ENCODE data around the gene FZD4. TPM values are rescaled to one million over a fixed set of nuclear protein-coding genes. Genes with fewer than 3 reads are reported as not detected.
"Not testable (repeated sequence)": the region's sequence is repeated elsewhere in the genome, so short reads cannot be mapped to it uniquely, and the experiment has no call there.

The FZD4 gene
- total RNA-seq, 1 experiment from 2014 or later: 6.8 TPM

- DNase-seq (ENCODE audit: low read depth): no peak
Observed at GRCh38 chr11:86977441-86978050, 22.4 kb upstream of the FZD4 start.

GRCh38 chr11:86972734-86973133, 17.5 kb upstream of the FZD4 start:
- DNase-seq (ENCODE audit: low read depth): no peak

GRCh38 chr11:86969258-86969657, 14.1 kb upstream of the FZD4 start:
- no peak for DNase-seq (ENCODE audit: low read depth)

GRCh38 chr11:86967601-86968000, 12.4 kb upstream of the FZD4 start:
- not testable (repeated sequence) for DNase-seq (ENCODE audit: low read depth)

DNA sequence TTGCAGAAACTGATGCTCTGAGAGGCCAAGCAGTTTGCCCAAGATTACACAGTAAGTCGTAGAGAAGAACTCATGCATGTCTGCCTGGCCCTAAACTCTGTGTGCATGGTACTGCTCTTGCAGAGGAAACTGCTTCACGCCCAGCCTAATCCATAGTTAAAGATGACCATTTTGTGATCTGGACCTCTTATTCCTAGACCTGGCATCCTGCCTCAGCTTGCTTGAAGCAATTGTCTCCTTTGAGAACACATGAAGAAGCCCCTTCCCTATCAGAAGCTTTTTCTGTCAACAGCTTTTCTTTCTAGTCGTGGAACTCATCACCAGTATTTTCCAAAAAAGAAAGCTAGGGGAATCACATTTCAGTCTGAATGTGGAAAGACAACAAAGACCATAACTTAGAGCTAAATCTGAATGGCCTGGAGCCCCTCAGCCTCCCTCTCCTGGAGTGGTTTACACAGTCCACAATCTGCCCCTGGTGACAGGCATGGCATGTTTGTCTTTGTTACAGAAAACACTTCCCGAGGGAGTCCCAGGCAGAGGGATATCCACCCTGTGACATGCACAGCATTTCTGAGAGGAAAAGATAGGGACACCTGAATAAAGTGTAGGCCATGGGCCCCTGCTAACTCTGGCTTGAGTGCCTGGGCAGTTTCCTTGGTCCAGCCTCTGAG, 2.9 kb upstream of the FZD4 start:
- DNase-seq (ENCODE audit: low read depth): no peak

GRCh38 chr11:86956905-86957195, 1.7 kb upstream of the FZD4 start:
- DNase-seq (ENCODE audit: low read depth): no peak

- DNase-seq (ENCODE audit: low read depth): no peak
Observed at GRCh38 chr11:86955111-86955360, 159 bp downstream of the FZD4 start.

- peak; percentile 39 for DNase-seq (ENCODE audit: low read depth)
Observed at GRCh38 chr11:86954269-86955110, 705 bp downstream of the FZD4 start.

GRCh38 chr11:86952221-86952875, 2.8 kb downstream of the FZD4 start:
- DNase-seq (ENCODE audit: low read depth): no peak

- no peak for DNase-seq (ENCODE audit: low read depth)
Observed at GRCh38 chr11:86951706-86952105, 3.5 kb downstream of the FZD4 start.

DNA sequence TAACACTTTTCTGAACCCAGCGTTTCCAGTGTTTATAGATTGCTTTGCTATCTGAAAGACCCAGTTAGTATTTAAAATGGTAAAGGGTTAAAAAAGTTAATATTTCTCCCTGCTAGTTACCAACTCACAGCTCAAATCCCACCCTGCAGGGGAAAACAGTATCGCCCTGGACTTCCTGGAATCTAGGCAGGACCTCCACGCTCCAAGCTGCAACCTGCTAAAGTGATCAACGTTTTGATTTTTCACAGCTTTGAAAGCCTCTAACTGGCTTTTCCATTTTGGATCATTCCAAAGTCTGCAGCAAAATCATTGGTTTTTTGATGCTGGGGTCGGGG, 4.6 kb downstream of the FZD4 start:
- no peak for DNase-seq (ENCODE audit: low read depth)

GRCh38 chr11:86949995-86950660, 5.1 kb downstream of the FZD4 start:
- peak; percentile 24 for DNase-seq (ENCODE audit: low read depth)

DNA sequence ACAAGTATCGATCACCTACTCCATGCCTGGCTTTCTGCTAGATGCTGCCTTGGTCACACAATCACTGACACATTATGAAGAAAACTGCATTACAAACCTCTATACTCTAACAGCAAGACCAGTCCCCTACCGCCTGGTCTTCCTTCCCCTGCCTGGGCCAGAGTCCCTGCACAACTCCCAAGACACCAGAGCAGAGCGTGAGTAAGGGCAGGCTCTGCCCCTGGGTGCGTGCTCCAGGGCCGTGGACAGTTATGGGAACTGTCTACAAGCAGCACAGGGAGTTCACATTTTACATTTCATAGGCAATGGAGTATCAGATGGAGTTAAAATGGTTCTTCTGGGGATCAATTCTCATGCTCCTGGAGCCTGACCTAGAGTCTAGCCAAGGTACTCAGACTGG, 6.5 kb downstream of the FZD4 start:
- no peak for DNase-seq (ENCODE audit: low read depth)

GRCh38 chr11:86947541-86947940, 7.7 kb downstream of the FZD4 start:
- peak; percentile 64 for DNase-seq (ENCODE audit: low read depth)

- DNase-seq (ENCODE audit: low read depth): not testable (repeated sequence)
Observed at GRCh38 chr11:86943505-86943904, 11.7 kb downstream of the FZD4 start.

GRCh38 chr11:86941871-86942599, 13.2 kb downstream of the FZD4 start:
- no peak for DNase-seq (ENCODE audit: low read depth)

DNA sequence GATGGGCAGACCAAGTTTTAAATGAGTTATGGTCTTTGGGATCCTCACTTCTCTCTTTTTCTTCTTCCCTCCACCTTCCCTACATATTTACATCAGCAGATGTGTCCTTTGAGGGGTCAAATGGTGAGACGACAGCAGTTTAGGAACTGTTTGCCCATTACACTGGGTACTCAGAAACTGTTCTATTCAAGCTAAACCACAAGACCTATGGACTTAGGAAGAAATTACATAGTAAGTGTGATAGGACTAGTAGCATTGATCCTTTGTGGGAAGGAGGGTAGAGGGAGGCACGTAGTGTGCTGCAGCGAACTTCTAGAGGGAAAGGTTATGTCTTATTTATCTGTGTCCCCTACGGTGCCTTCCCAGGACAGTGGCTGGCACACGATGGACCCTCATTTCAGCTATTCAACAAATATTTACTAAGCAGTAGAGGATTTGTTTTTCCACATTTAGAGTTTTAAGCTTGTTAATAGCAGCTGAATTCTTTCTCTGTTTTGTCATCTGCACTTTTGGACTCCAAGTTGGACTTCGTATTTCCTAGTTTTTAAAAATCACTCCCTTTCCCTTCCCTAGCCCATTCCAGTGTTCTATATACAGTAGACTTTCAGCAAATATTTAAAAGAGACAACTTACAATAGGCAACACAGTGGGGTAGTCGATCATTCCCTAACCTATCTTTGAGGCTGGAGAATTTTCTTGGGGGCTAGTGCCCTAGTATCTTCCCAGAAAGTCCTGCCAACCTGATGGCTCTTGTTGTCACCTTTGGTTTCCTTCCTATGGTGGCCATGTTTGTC, 13.9 kb downstream of the FZD4 start:
- DNase-seq (ENCODE audit: low read depth): no peak

DNA sequence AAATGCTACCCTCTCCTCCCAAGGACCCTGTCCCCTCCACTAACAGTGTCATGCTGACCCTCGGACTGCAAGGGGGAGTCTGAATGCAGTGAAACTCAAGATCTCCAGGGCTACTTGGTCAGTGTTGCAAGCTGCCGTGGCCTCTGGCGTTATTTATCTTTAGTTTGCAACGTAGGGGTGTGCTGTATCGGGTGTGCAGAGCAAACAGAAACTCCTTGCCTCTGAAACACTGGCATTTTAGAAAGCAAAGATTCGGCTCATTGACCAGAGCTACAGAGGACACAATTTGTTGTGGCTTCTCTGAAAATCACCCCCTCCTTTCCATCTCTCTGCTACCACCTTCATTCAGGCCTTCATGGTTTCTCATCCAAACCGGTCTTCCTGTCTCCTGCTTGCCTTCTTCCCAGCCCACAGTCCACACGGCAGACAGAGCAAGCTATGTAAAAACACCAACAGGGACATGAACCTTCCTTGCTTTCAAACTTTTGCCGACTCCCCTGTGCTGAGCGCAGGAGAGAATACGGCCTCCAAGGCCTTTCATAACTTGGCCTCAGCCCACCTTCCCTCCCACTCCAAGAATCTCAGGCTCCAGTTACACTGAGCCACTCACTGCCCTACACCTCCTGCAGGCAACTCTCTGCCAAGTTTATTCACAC, 14.9 kb downstream of the FZD4 start:
- DNase-seq (ENCODE audit: low read depth): no peak

DNA sequence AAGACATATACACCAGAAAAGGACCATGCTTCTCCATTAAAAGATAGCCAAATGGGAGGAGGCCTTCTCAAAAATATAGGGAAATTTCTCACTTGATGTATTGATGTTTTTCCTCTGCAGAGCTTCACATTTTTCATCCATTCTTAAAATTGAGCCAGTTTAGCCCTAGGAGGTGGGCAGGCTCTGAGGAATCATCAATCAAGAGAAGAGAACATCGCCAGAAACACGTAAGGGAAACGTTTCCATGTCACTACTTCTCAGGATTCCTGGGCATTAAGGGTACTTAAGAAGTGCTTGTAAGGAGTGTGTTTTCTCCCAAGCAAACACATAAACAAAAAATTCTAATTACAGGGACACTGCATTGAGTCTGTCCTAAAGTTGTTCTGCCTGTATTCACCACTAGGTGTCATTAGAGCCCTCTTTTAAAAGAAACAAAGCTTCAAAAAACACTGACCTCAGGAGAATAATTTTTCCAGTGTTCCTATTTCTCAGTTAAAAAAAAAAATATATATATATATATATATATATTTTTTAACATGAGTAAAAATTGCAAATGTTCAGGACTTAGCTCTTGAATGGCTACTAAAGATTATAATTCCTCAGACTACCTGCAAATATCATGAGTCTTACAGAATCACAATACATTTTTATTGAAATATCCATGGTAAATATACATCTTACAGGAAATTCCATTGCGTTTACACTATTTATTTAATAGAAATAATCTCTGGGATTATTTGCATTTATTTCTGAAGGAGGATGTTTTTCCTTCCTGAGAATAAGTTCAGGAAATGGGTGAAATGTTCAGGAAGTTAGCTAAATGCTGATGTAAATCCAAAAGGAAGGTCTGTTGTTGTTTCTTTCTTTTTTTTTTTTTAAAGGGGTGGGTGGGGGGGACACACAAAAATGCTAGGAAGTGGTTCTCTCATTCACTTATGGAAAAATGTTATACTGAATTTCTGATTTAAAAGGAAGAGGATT, 16.0 kb downstream of the FZD4 start:
- peak; percentile 64 for DNase-seq (ENCODE audit: low read depth)

Measured in M059J (cell line).